Endothelial cell (in vitro differentiated cells): Measurements from ENCODE around the gene GUK1. TPM values are rescaled to one million over a fixed set of nuclear protein-coding genes. Genes with fewer than 3 reads are reported as not detected.

Source experiments
- DNase-seq: peaks from one replicate; pipeline ENCODE4 v3.0.0; 2021; ENCODE audit warnings: low spot score
- H3K27ac Mint-ChIP-seq: one replicate; pipeline ENCODE4 v1.8.0; 2021; ENCODE audit warnings: mixed read lengths, inconsistent platforms; ENCODE audit not compliant: unreplicated experiment
- H3K27me3 Mint-ChIP-seq: one replicate; pipeline ENCODE4 v1.8.0; 2021; ENCODE audit warnings: mild to moderate bottlenecking, moderate library complexity, mixed read lengths, inconsistent platforms; ENCODE audit not compliant: unreplicated experiment
- H3K36me3 Mint-ChIP-seq: one replicate; pipeline ENCODE4 v1.8.0; 2021; ENCODE audit warnings: mild to moderate bottlenecking, low read depth, mixed read lengths, inconsistent platforms; ENCODE audit not compliant: unreplicated experiment
- H3K4me1 Mint-ChIP-seq: one replicate; pipeline ENCODE4 v1.8.0; 2021; ENCODE audit warnings: mild to moderate bottlenecking, mixed read lengths, inconsistent platforms; ENCODE audit not compliant: unreplicated experiment
- H3K4me3 Mint-ChIP-seq: one replicate; pipeline ENCODE4 v1.8.0; 2021; ENCODE audit warnings: mild to moderate bottlenecking, mixed read lengths, inconsistent platforms; ENCODE audit not compliant: unreplicated experiment
- H3K9me3 Mint-ChIP-seq: one replicate; pipeline ENCODE4 v1.8.0; 2021; ENCODE audit warnings: mixed read lengths, inconsistent platforms; ENCODE audit not compliant: unreplicated experiment
- CTCF ChIP-seq: fragments of 200-600 bp; sonication (generic); IDR thresholded peaks from one replicate; pipeline ENCODE4 v1.5.0; 2021; ENCODE audit warnings: antibody characterized with exemption; ENCODE audit not compliant: unreplicated experiment
- total RNA-seq: library from RNA; stranded (reverse); fragmentation: NEBNext Ultra II Directional; extraction: Animal tissue kit (Norgen Biotek cat#: 25700); gene quantifications from one replicate; pipeline ENCODE4 v1.2.1, GENCODE V29; 2021; ENCODE audit not compliant: unreplicated experiment

The GUK1 gene
- total RNA-seq, 1 donor from 2014 or later: 280 TPM

GRCh38 chr1:228148196-228148861, 8.2 kb downstream of the GUK1 start:
- peaks cover 7% of the 10 kb centered on the region for H3K4me1 Mint-ChIP-seq
- peaks cover under 1% of the 10 kb centered on the region for H3K27me3 Mint-ChIP-seq
- H3K36me3 Mint-ChIP-seq: peaks cover 6% of the 10 kb centered on the region
- no peaks in the 10 kb centered on the region for H3K9me3 Mint-ChIP-seq
- peak overlapping the region; percentile 42 for H3K27ac Mint-ChIP-seq
- no peak for TF ChIP-seq CTCF
- H3K4me3 Mint-ChIP-seq: no peak overlapping the region
- DNase-seq: no peak

GRCh38 chr1:228148935-228149405, 8.9 kb downstream of the GUK1 start:
- no peaks in the 10 kb centered on the region for H3K36me3 Mint-ChIP-seq
- no peak for DNase-seq
- TF ChIP-seq CTCF: no peak
- no peak overlapping the region for H3K4me3 Mint-ChIP-seq
- H3K27me3 Mint-ChIP-seq: peaks cover under 1% of the 10 kb centered on the region
- H3K4me1 Mint-ChIP-seq: peaks cover under 1% of the 10 kb centered on the region
- no peaks in the 10 kb centered on the region for H3K9me3 Mint-ChIP-seq
- H3K27ac Mint-ChIP-seq: peak overlapping the region; percentile 42

- DNase-seq: no peak
- Mint-ChIP-seq H3K27me3 (peaks cover 4% of the 10 kb centered on the region), H3K4me3 (no peak within 1 kb of the TSS), H3K27ac (peak within 1 kb of the TSS; percentile 42), H3K36me3 (no peaks in the 10 kb centered on the region), H3K4me1 (no peaks in the 10 kb centered on the region), H3K9me3 (no peaks in the 10 kb centered on the region)
- TF ChIP-seq CTCF: no peak
These were observed 9.5 kb downstream of the GUK1 start, which contains the start of gene GJC2 for GRCh38 chr1:228149406-228150119. GJC2 (plus strand) TSS chr1:228149930; CDS start chr1:228157759, 7,829 bp downstream.

- H3K36me3 Mint-ChIP-seq: no peaks in the 10 kb centered on the region
- no peak for DNase-seq
- H3K4me3 Mint-ChIP-seq: no peak overlapping the region
- no peaks in the 10 kb centered on the region for H3K4me1 Mint-ChIP-seq
- peaks cover 7% of the 10 kb centered on the region for H3K27me3 Mint-ChIP-seq
- H3K27ac Mint-ChIP-seq: no peak overlapping the region
- TF ChIP-seq CTCF: no peak
- no peaks in the 10 kb centered on the region for H3K9me3 Mint-ChIP-seq
These were observed 10.0 kb downstream of the GUK1 start for GRCh38 chr1:228150120-228150460.
